IMR-90 (cell line): ENCODE results near the gene FNIP1. TPM values are rescaled to one million over a fixed set of nuclear protein-coding genes. Genes with fewer than 3 reads are reported as not detected.

Experiments used
- ATAC-seq: fragments of 200-7000 bp; cut with Tn5 transposase; 2 replicates; pipeline ENCODE4 v1.9.1; 2020; ENCODE audit warnings: low read depth, mild to moderate bottlenecking, moderate library complexity
- BruUV-seq: library from RNA; stranded (reverse); fragments of 400-500 nt; replicated peaks from 2 replicates; lab custom pipeline; 2021; lab: Mats Ljungman, UMichigan
- CTCF ChIA-PET: fragments of 300-600 bp; formaldehyde crosslinking; extraction: SDS; loops from one replicate; lab custom pipeline; 2021; ENCODE audit warnings: antibody characterized with exemption; lab: Yijun Ruan, JAX
- POLR2A ChIA-PET: fragments of 300-600 bp; sonication (Branson Sonifier 250); formaldehyde crosslinking; loops from one replicate; lab custom pipeline; 2022; ENCODE audit warnings: antibody characterized with exemption; ENCODE audit not compliant: unreplicated experiment; lab: Charles Lee
- DNase-seq: peaks from one replicate; pipeline ENCODE4 v3.0.0; 2013
- H2AFZ ChIP-seq: replicated peaks from 2 replicates; pipeline ENCODE3; 2013; ENCODE audit warnings: low read length, mild to moderate bottlenecking; ENCODE audit not compliant: poor library complexity
- H2AK5ac ChIP-seq: 2 replicates; pipeline ENCODE4 v1.6.1; 2013; ENCODE audit warnings: low read depth, low read length, inconsistent platforms
- H2AK9ac ChIP-seq: replicated peaks from 2 replicates; pipeline ENCODE3; 2013; ENCODE audit warnings: mild to moderate bottlenecking, low read depth, low read length, moderate library complexity; ENCODE audit not compliant: poor library complexity
- H2BK120ac ChIP-seq: 2 replicates; pipeline ENCODE4 v1.6.1; 2013; ENCODE audit warnings: low read depth, low read length, inconsistent platforms
- H2BK15ac ChIP-seq: 3 replicates; pipeline ENCODE4 v1.6.1; 2013; ENCODE audit warnings: low read depth, low read length, inconsistent platforms
- H2BK20ac ChIP-seq: 2 replicates; pipeline ENCODE4 v1.6.1; 2013; ENCODE audit warnings: low read depth, mild to moderate bottlenecking, inconsistent platforms, low read length, moderate library complexity
- H2BK5ac ChIP-seq: 2 replicates; pipeline ENCODE4 v1.6.1; 2013; ENCODE audit warnings: mild to moderate bottlenecking, low read depth, low read length, inconsistent platforms; ENCODE audit not compliant: poor library complexity, severe bottlenecking
- H3K14ac ChIP-seq: replicated peaks from 2 replicates; pipeline ENCODE4 v1.6.1; 2013; ENCODE audit warnings: low read depth, low read length, inconsistent platforms
- H3K18ac ChIP-seq: 2 replicates; pipeline ENCODE4 v1.6.1; 2013; ENCODE audit warnings: low read depth, low read length, control low read depth
- H3K23ac ChIP-seq: 2 replicates; pipeline ENCODE4 v1.6.1; 2013; ENCODE audit warnings: low read depth, low read length, inconsistent platforms
- H3K27ac ChIP-seq: 2 replicates; pipeline ENCODE4 v1.5.1; 2013; ENCODE audit warnings: mild to moderate bottlenecking, control low read depth, low read length; ENCODE audit not compliant: insufficient read depth
- H3K27me3 ChIP-seq: 2 replicates; pipeline ENCODE4 v1.6.1; 2013; ENCODE audit warnings: low read length; ENCODE audit not compliant: control insufficient read depth, insufficient read depth
- H3K36me3 ChIP-seq: 2 replicates; pipeline ENCODE4 v1.6.1; 2013; ENCODE audit warnings: low read length, mixed read lengths; ENCODE audit not compliant: control insufficient read depth, insufficient read depth
- H3K4ac ChIP-seq: 2 replicates; pipeline ENCODE4 v1.6.1; 2013; ENCODE audit warnings: low read depth, low read length, inconsistent platforms
- H3K4me1 ChIP-seq: 2 replicates; pipeline ENCODE4 v1.6.1; 2013; ENCODE audit warnings: low read length, mixed read lengths; ENCODE audit not compliant: control insufficient read depth, insufficient read depth
- H3K4me2 ChIP-seq: 2 replicates; pipeline ENCODE4 v1.6.1; 2013; ENCODE audit warnings: low read depth, mild to moderate bottlenecking, control low read depth, low read length, moderate library complexity
- H3K4me3 ChIP-seq: 2 replicates; pipeline ENCODE4 v1.5.1; 2013; ENCODE audit warnings: low read depth, mild to moderate bottlenecking, control low read depth, low read length, moderate library complexity; ENCODE audit not compliant: insufficient read depth
- H3K56ac ChIP-seq: 2 replicates; pipeline ENCODE4 v1.6.1; 2013; ENCODE audit warnings: low read length, inconsistent platforms; ENCODE audit not compliant: insufficient read depth; ENCODE audit errors: extremely low read depth
- H3K79me1 ChIP-seq, 2 experiments: 2 replicates each; pipeline ENCODE4 v1.6.1; 2013; ENCODE audit warnings: low read length in 2 of 2, inconsistent platforms in 1 of 2, low read depth in 1 of 2
- H3K9ac ChIP-seq: 2 replicates; pipeline ENCODE4 v1.6.1; 2013; ENCODE audit warnings: low read depth, low read length, control low read depth
- H3K9me1 ChIP-seq: 2 replicates; pipeline ENCODE4 v1.6.1; 2013; ENCODE audit warnings: low read length, inconsistent platforms; ENCODE audit not compliant: insufficient read depth
- H3K9me3 ChIP-seq: 2 replicates; pipeline ENCODE4 v1.6.1; 2013; ENCODE audit warnings: low read length; ENCODE audit not compliant: control insufficient read depth, insufficient read depth
- H4K20me1 ChIP-seq: 2 replicates; pipeline ENCODE4 v1.6.1; 2013; ENCODE audit warnings: low read length, inconsistent platforms; ENCODE audit not compliant: insufficient read depth
- H4K5ac ChIP-seq: 2 replicates; pipeline ENCODE4 v1.6.1; 2013; ENCODE audit warnings: mild to moderate bottlenecking, low read depth, low read length, control low read depth
- H4K8ac ChIP-seq, 2 experiments: 2 replicates each; pipeline ENCODE4 v1.6.1; 2013; ENCODE audit warnings: low read depth in 2 of 2, low read length in 2 of 2, control low read depth in 1 of 2, inconsistent platforms in 1 of 2
- H4K91ac ChIP-seq: 2 replicates; pipeline ENCODE4 v1.6.1; 2013; ENCODE audit warnings: low read depth, low read length, inconsistent platforms; ENCODE audit not compliant: insufficient read depth
- CHD1 ChIP-seq: IDR thresholded peaks from 2 replicates; pipeline ENCODE4 v1.6.1; 2012; ENCODE audit warnings: low read depth, low read length, improper control_type of control experiment
- NFE2L2 ChIP-seq: fragments of 150-350 bp; IDR thresholded peaks from 2 replicates; pipeline ENCODE4 v1.6.1; 2016; ENCODE audit warnings: low read depth, mild to moderate bottlenecking, low read length
- RAD21 ChIP-seq: IDR thresholded peaks from 2 replicates; pipeline ENCODE4 v1.6.1; 2012; ENCODE audit warnings: low read length, improper control_type of control experiment
- SMC3 ChIP-seq: fragments of 150-350 bp; IDR thresholded peaks from 2 replicates; pipeline ENCODE4 v1.6.1; 2016; ENCODE audit warnings: low read depth, mild to moderate bottlenecking, antibody characterized with exemption, low read length, moderate library complexity
- WGBS, 2 experiments: methylation state at CpG; one replicate each; pipeline versions ENCODE4 v1.1.5 to v1.1.7; 2013; ENCODE audit warnings: missing lambda C conversion rate in 2 of 2; ENCODE audit not compliant: insufficient read length in 1 of 2; ENCODE audit errors: extremely low coverage in 2 of 2; 5-methylcytosine and 5-hydroxymethylcytosine counted together
- dilution Hi-C: fragments of 300-500 bp; cut with HindIII; formaldehyde crosslinking; loops from one replicate; pipeline ENCODE4 v1.14.3; 2018; ENCODE audit warnings: low sequenced_read_pairs; ENCODE audit not compliant: unreplicated experiment
- in situ Hi-C: fragments of 300-500 bp; cut with MboI; formaldehyde crosslinking; loops from 3 replicates; pipeline ENCODE4 v1.14.3; 2019; ENCODE audit warnings: low sequenced_read_pairs, inconsistent platforms, mixed read lengths
- intact Hi-C: fragments of 100-400 bp; cut with micrococcal nuclease; formaldehyde crosslinking; loops from 2 replicates; pipeline ENCODE4 v1.10.0; 2022
- polyA plus RNA-seq, 3 experiments: library from polyadenylated mRNA; depleted of rRNA; stranded (reverse); fragments of >200 nt; gene quantifications; 2 replicates each; pipeline ENCODE4 v1.2.3, GENCODE V29; 2012; ENCODE audit warnings: low replicate concordance in 1 of 3
- total RNA-seq: library from RNA; depleted of rRNA; stranded (reverse); fragments of >200 nt; gene quantifications from 2 replicates; pipeline ENCODE4 v1.2.3, GENCODE V29; 2012

FNIP1 gene
- total and polyA plus RNA-seq, 2 of the 4 experiments (the other 2 are of a cell fraction) = 5.6 to 34.1 TPM

GRCh38 chr5:131685516-131686171 is 111.2 kb downstream of the FNIP1 start:
- 100% methylated on average over 1 of the region's 7 CpGs; no CpG with 5 or more reads in 1 of the 2 experiments for WGBS, 2 experiments
- no TSS peak for BruUV-seq
- Histone ChIP-seq H3K79me1 (peaks cover 14 to 39% of the 10 kb centered on the region in 2 experiments), H3K27ac (no peak overlapping the region), H3K4me1 (peaks cover 4% of the 10 kb centered on the region; the same call in 1 of the 2 replicates), H3K27me3 (no peaks in the 10 kb centered on the region), H3K4me2 (no peak overlapping the region), H3K56ac (no peak overlapping the region), H3K23ac (no peak overlapping the region; the same call in 1 of the 2 replicates), H3K9me3 (no peaks in the 10 kb centered on the region), H2AK5ac (no peak overlapping the region), H2BK20ac (no peak overlapping the region), H4K91ac (no peak overlapping the region), H4K20me1 (no peaks in the 10 kb centered on the region), H3K36me3 (peaks cover 10% of the 10 kb centered on the region), H2AFZ (no peak overlapping the region), H2BK120ac (no peak overlapping the region), H4K5ac (no peak overlapping the region), H3K4me3 (no peak overlapping the region), H2AK9ac (no peak overlapping the region), H3K4ac (no peak overlapping the region), H2BK15ac (no peak overlapping the region), H3K14ac (no peak overlapping the region; the same call in 1 of the 2 replicates), H2BK5ac (no peak overlapping the region), H3K9me1 (peaks cover 5% of the 10 kb centered on the region; the same call in 1 of the 2 replicates), H3K9ac (no peak overlapping the region), H3K18ac (no peak overlapping the region), H4K8ac (no peak overlapping the region)
- peak; percentile 30 for DNase-seq
- ATAC-seq = peak; percentile 62
- ChIA-PET CTCF (no interaction called here), POLR2A (interaction anchor here (0.7 kb wide), 1 partner anchor 57 kb away, joined by 12 read pairs; no protein-coding TSS in a partner anchor)
- TF ChIP-seq NFE2L2 (no peak), SMC3 (no peak), CHD1 (no peak), RAD21 (no peak)
- intact Hi-C loops = no loop called here
- in situ Hi-C loops = no loop called here
- dilution Hi-C loops = no loop called here
